ENCODE data around the gene BICRAL. TPM values are rescaled to one million over a fixed set of nuclear protein-coding genes. Genes with fewer than 3 reads are reported as not detected.

The BICRAL gene
- total and polyA plus RNA-seq, 2 experiments from 2014 or later = 2.5 to 5.4 TPM

DNA sequence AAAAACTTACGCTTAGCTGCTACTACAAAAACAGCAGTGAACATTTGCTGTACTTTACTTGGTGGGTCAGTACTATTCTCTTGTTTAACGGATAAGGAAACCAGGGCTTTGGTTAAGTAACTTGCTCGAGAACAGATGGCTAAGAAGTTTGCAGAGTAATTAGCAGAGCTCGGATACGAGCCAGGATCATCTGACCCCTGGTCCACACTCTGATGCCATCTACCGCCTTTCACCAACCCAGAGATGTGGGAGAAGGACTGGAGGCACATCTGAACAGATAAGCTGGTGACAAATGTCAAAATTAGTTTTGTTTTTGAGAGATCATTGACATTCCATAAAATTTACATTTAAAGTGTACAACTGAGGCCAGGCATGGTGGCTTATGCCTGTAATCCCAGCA, 78.6 kb downstream of the BICRAL start:
- Histone ChIP-seq H3K9me3 (ENCODE audit: low read depth) (no peaks in the 10 kb centered on the region), H3K9me2 (ENCODE audit: insufficient read depth) (no peaks in the 10 kb centered on the region), H3K79me2 (ENCODE audit: insufficient read depth) (no peaks in the 10 kb centered on the region), H3K27ac (no peak overlapping the region), H3K4me1 (ENCODE audit: insufficient read depth) (no peaks in the 10 kb centered on the region), H3K9ac (no peak overlapping the region), H3F3A (ENCODE audit: insufficient read depth) (no peaks in the 10 kb centered on the region), H3K4me3 (no peak overlapping the region), H3K4me2 (ENCODE audit: unreplicated experiment) (no peak overlapping the region), H3K27me3 (replicated peaks; ENCODE audit: insufficient read depth) (no peaks in the 10 kb centered on the region), H3K36me3 (ENCODE audit: low read depth) (peaks cover 17% of the 10 kb centered on the region), H2AFZ (no peak overlapping the region), H4K20me1 (ENCODE audit: insufficient read depth) (no peaks in the 10 kb centered on the region)
- DNase-seq = no peak
- TF ChIP-seq EZH2 (IDR thresholded peaks at IDR 0.05; ENCODE audit: insufficient read depth, poor library complexity, severe bottlenecking) (no peak), EZH2phosphoT487 (IDR thresholded peaks at IDR 0.05; ENCODE audit: insufficient read depth, low read depth) (no peak)
- WGBS, 2 experiments (ENCODE audit: low coverage in 1 of 2, low lambda C conversion rate in 2 of 2, missing lambda C conversion rate in 2 of 2) = 93 to 98% methylated on average over 6 of the region's 6 CpGs
- in situ Hi-C loops (cut with MboI) = no loop called here

DNA sequence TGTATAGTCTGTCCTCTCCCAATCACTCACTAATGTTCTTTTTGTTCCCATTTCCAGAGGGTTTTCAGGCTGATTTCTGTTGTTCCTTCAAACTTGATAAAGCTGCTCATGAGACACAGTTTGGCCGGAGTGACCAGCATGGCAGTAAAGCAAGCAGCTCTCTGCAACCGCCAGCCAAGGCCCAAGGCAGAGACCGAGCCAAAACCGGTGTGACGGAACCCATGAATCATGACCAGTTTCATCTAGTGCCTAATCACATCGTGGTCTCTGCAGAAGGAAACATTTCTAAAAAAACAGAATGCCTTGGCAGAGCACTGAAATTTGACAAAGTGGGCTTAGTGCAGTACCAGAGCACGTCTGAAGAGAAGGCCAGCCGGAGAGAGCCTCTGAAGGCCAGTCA, 82.8 kb downstream of the BICRAL start:
- H3K36me3 ChIP-seq (ENCODE audit: low read depth) = peaks cover 13% of the 10 kb centered on the region
- no peaks in the 10 kb centered on the region for H3F3A ChIP-seq (ENCODE audit: insufficient read depth)
- WGBS, 2 experiments (ENCODE audit: low coverage in 1 of 2, low lambda C conversion rate in 2 of 2, missing lambda C conversion rate in 2 of 2) = 63 to 65% methylated on average over 8 of the region's 8 CpGs
- no peaks in the 10 kb centered on the region for H3K9me3 ChIP-seq (ENCODE audit: low read depth)
- no peaks in the 10 kb centered on the region for H3K9me2 ChIP-seq (ENCODE audit: insufficient read depth)
- H2AFZ ChIP-seq = no peak overlapping the region
- no peak overlapping the region for H3K4me3 ChIP-seq
- no peaks in the 10 kb centered on the region for H3K4me1 ChIP-seq (ENCODE audit: insufficient read depth)
- H3K27ac ChIP-seq = no peak overlapping the region
- in situ Hi-C loops (cut with MboI) = no loop called here
- TF ChIP-seq EZH2phosphoT487 (IDR thresholded peaks at IDR 0.05; ENCODE audit: insufficient read depth, low read depth) (no peak), EZH2 (IDR thresholded peaks at IDR 0.05; ENCODE audit: insufficient read depth, poor library complexity, severe bottlenecking) (no peak)
- H3K9ac ChIP-seq = no peak overlapping the region
- no peaks in the 10 kb centered on the region for H3K79me2 ChIP-seq (ENCODE audit: insufficient read depth)
- no peaks in the 10 kb centered on the region for H4K20me1 ChIP-seq (ENCODE audit: insufficient read depth)
- no peak overlapping the region for H3K4me2 ChIP-seq (ENCODE audit: unreplicated experiment)
- no peaks in the 10 kb centered on the region for H3K27me3 ChIP-seq (replicated peaks; ENCODE audit: insufficient read depth)
- DNase-seq = no peak

DNA sequence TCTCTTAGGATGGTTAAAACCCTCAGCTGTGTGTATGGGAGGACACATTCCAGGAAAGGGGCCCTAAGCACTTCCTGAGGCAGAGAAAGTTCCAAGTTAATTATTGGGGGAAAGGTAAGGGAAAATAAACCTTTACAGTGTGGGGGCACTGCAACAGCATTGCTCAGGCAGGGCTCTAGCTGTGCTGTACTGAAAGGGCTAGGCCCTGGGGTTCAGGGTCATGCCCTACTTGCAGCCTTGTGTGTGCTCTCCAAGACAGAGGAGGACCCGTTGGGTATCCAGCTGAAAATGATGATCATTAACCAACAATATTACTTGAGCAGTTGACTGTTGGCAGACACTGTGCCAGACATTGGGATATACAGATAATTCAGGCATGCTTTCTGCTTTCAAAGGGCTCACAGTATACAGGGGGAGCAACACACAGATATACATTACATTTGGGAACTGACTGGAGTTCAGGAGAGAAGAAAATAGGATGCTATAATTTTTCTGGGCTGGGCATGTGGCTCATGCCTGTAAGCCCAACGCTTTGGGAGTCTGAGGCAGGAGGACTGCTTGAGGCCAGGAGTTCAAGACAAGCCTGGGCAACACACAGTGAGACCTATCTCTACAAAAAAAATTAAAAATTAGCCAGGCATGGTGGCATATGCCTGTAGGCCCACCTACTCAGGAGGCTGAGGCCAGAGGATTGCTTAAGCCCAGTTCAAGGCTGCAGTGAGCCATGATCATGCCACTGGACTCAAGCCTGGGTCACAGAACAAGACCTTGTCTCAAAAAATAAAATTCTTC, 88.5 kb downstream of the BICRAL start:
- in situ Hi-C loops (cut with MboI) = loop anchor here (10.0 kb wide), 1 partner anchor 206 kb away; no protein-coding TSS in a partner anchor
- Histone ChIP-seq H3K4me3 (no peak overlapping the region), H3K9me2 (ENCODE audit: insufficient read depth) (no peaks in the 10 kb centered on the region), H3K4me2 (ENCODE audit: unreplicated experiment) (no peak overlapping the region), H3K27me3 (replicated peaks; ENCODE audit: insufficient read depth) (no peaks in the 10 kb centered on the region), H3K36me3 (ENCODE audit: low read depth) (peaks cover 7% of the 10 kb centered on the region), H3K9me3 (ENCODE audit: low read depth) (no peaks in the 10 kb centered on the region), H3K79me2 (ENCODE audit: insufficient read depth) (no peaks in the 10 kb centered on the region), H4K20me1 (ENCODE audit: insufficient read depth) (no peaks in the 10 kb centered on the region), H3K27ac (no peak overlapping the region), H2AFZ (no peak overlapping the region), H3K9ac (no peak overlapping the region), H3K4me1 (ENCODE audit: insufficient read depth) (no peaks in the 10 kb centered on the region), H3F3A (ENCODE audit: insufficient read depth) (no peaks in the 10 kb centered on the region)
- DNase-seq = no peak
- 13 to 64% methylated on average over 1 to 2 of the region's 2 CpGs for WGBS, 2 experiments (ENCODE audit: low coverage in 1 of 2, low lambda C conversion rate in 2 of 2, missing lambda C conversion rate in 2 of 2)
- no peak for TF ChIP-seq EZH2 (IDR thresholded peaks at IDR 0.05; ENCODE audit: insufficient read depth, poor library complexity, severe bottlenecking)
- no peak for TF ChIP-seq EZH2phosphoT487 (IDR thresholded peaks at IDR 0.05; ENCODE audit: insufficient read depth, low read depth)

DNA sequence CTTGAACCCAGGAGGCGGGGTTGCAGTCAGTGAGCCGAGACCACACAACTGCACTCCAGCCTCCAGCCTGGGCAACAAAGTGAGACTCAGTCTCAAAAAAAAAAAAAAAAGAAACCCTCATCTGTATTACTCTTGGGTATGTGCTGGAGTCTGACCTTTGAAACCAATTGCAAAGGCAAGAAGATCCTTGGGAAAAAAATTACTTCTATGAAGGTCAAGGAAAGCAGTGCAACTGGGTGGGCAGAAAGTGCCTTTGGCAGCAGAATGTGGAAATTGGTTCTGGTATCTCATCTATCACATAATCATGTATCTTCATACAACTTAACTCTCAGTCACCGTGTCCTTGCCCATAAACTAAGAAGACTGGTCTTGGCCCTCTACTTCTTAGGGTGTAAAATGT, 89.9 kb downstream of the BICRAL start:
- Histone ChIP-seq H3K27me3 (replicated peaks; ENCODE audit: insufficient read depth) (no peaks in the 10 kb centered on the region), H3F3A (ENCODE audit: insufficient read depth) (no peaks in the 10 kb centered on the region), H4K20me1 (ENCODE audit: insufficient read depth) (no peaks in the 10 kb centered on the region), H3K9ac (no peak overlapping the region), H2AFZ (no peak overlapping the region), H3K4me2 (ENCODE audit: unreplicated experiment) (no peak overlapping the region), H3K27ac (no peak overlapping the region), H3K9me2 (ENCODE audit: insufficient read depth) (no peaks in the 10 kb centered on the region), H3K9me3 (ENCODE audit: low read depth) (no peaks in the 10 kb centered on the region), H3K79me2 (ENCODE audit: insufficient read depth) (no peaks in the 10 kb centered on the region), H3K36me3 (ENCODE audit: low read depth) (peaks cover 7% of the 10 kb centered on the region), H3K4me1 (ENCODE audit: insufficient read depth) (no peaks in the 10 kb centered on the region), H3K4me3 (no peak overlapping the region)
- no peak for DNase-seq
- in situ Hi-C loops (cut with MboI) = loop anchor here (10.0 kb wide), 1 partner anchor 207 kb away; no protein-coding TSS in a partner anchor
- TF ChIP-seq EZH2 (IDR thresholded peaks at IDR 0.05; ENCODE audit: insufficient read depth, poor library complexity, severe bottlenecking) (no peak), EZH2phosphoT487 (IDR thresholded peaks at IDR 0.05; ENCODE audit: insufficient read depth, low read depth) (no peak)
- 84 to 85% methylated on average over 3 of the region's 3 CpGs for WGBS, 2 experiments (ENCODE audit: low coverage in 1 of 2, low lambda C conversion rate in 2 of 2, missing lambda C conversion rate in 2 of 2)
